Tibial artery (tissue), 4 donors: ENCODE measurements around the gene SNAPC4.

Source experiments
- DNase-seq, 2 donors: peaks; one replicate each; pipeline ENCODE4 v3.0.0-alpha.2; 2019
- H3K27ac ChIP-seq, 2 donors: fragments of 200-600 bp; sonication (generic) in 1 of 2; 1 replicate in 1 of 2; 2 replicates in 1 of 2; pipeline ENCODE4 v1.5.1; 2018 to 2019; ENCODE audit warnings: mild to moderate bottlenecking in 1 of 2
- H3K27me3 ChIP-seq, 2 donors: fragments of 200-600 bp; sonication (generic) in 1 of 2; one replicate each; pipeline versions ENCODE4 v1.5.1 to v1.6.0; 2016 to 2019
- H3K36me3 ChIP-seq, 3 donors: fragments of 200-600 bp; sonication (generic) in 2 of 3; one replicate each; pipeline ENCODE4 v1.5.1; 2016 to 2019; ENCODE audit warnings: mild to moderate bottlenecking in 2 of 3
- H3K4me1 ChIP-seq, 4 donors: fragments of 200-600 bp; sonication (generic) in 2 of 4; 1 replicate in 3 of 4; 2 replicates in 1 of 4; pipeline ENCODE4 v1.5.1; 2016 to 2019
- H3K4me3 ChIP-seq, 2 donors: fragments of 200-600 bp; sonication (generic) in 1 of 2; 1 replicate in 1 of 2; 2 replicates in 1 of 2; pipeline ENCODE4 v1.5.1; 2018 to 2019; ENCODE audit warnings: mild to moderate bottlenecking in 2 of 2
- H3K9me3 ChIP-seq, 3 donors: fragments of 200-600 bp; sonication (generic) in 1 of 3; one replicate each; pipeline ENCODE4 v1.5.1; 2016 to 2019
- intact Hi-C: fragments of 100-400 bp; cut with DNase I; formaldehyde crosslinking; loops from one replicate; pipeline ENCODE4 v1.15.0; 2023; ENCODE audit warnings: low total_unique reads
- TF ChIP-seq, protein P1 (sequence below), 2 experiments: fragments of 200-600 bp in 1 of 2; fragments of 450-650 bp in 1 of 2; IDR thresholded peaks; one replicate each; pipeline ENCODE4 v1.5.1; 2017 to 2019; ENCODE audit warnings: antibody characterized with exemption in 2 of 2, mild to moderate bottlenecking in 1 of 2, moderate library complexity in 1 of 2

The SNAPC4 gene

DNA sequence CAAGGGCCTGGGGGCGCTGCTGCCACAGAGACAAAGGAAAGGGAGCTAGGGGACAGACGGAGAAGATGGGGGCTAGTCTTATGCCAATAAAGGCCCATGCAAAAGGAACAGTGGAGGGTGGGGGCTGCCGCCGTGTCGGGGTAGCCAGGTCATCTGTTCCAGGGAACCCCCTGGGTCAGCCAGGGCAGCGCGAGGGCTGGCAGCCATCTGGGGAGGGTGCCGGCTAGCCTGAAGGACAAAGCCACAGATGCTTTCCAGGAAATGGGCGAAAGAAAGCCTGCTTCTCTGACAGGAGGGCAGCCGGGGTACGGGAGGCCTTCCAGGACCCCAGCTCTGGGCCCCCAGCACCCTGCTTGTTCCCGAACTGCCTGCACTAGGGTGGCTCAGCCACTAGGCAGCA, 24.9 kb downstream of the SNAPC4 start:
- intact Hi-C loops: no loop called here

DNA sequence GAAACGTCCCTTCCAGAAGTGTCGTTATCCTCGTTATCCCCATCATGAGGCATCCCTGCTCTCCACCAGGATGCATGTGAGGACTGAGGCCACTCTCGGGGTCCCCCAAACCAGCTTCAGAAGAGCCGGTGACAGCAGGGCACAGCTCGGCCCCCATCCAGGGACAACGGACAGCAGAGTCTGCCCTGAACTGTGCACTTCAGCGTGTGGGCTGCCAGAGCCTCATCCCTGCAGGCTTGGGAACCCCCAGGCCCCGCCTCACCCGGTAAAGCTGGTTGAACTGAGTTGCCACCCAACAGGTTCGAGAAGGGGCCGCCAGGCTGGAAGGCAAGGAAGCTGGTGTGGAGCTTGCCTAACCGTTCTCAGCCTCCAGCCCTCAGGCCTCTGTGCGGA, 25.8 kb downstream of the SNAPC4 start:
- no peak overlapping the region for H3K27ac ChIP-seq
- H3K4me3 ChIP-seq: no peak overlapping the region
- peaks cover 0 to 23% (median 0%) of the 10 kb centered on the region in 4 donors for H3K4me1 ChIP-seq
- no peak for DNase-seq
- TF ChIP-seq, protein P1, sequence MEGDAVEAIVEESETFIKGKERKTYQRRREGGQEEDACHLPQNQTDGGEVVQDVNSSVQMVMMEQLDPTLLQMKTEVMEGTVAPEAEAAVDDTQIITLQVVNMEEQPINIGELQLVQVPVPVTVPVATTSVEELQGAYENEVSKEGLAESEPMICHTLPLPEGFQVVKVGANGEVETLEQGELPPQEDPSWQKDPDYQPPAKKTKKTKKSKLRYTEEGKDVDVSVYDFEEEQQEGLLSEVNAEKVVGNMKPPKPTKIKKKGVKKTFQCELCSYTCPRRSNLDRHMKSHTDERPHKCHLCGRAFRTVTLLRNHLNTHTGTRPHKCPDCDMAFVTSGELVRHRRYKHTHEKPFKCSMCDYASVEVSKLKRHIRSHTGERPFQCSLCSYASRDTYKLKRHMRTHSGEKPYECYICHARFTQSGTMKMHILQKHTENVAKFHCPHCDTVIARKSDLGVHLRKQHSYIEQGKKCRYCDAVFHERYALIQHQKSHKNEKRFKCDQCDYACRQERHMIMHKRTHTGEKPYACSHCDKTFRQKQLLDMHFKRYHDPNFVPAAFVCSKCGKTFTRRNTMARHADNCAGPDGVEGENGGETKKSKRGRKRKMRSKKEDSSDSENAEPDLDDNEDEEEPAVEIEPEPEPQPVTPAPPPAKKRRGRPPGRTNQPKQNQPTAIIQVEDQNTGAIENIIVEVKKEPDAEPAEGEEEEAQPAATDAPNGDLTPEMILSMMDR (IDR thresholded peaks at IDR 0.05): no peak
- H3K36me3 ChIP-seq: peaks cover 0 to 28% (median 11%) of the 10 kb centered on the region in 3 donors
- intact Hi-C loops: no loop called here
- H3K27me3 ChIP-seq: no peaks in the 10 kb centered on the region
- H3K9me3 ChIP-seq: no peaks in the 10 kb centered on the region

More for the DNA sequence above, 24.9 kb downstream of the SNAPC4 start:
- no peaks in the 10 kb centered on the region for H3K9me3 ChIP-seq
- TF ChIP-seq, protein P1 (IDR thresholded peaks at IDR 0.05): no peak
- no peak overlapping the region for H3K27ac ChIP-seq
- H3K4me3 ChIP-seq: no peak overlapping the region
- H3K36me3 ChIP-seq: peaks cover 0 to 37% (median 20%) of the 10 kb centered on the region in 3 donors
- H3K27me3 ChIP-seq: no peaks in the 10 kb centered on the region
- no peak for DNase-seq
- H3K4me1 ChIP-seq: peaks cover 0 to 23% (median 0%) of the 10 kb centered on the region in 4 donors

DNA sequence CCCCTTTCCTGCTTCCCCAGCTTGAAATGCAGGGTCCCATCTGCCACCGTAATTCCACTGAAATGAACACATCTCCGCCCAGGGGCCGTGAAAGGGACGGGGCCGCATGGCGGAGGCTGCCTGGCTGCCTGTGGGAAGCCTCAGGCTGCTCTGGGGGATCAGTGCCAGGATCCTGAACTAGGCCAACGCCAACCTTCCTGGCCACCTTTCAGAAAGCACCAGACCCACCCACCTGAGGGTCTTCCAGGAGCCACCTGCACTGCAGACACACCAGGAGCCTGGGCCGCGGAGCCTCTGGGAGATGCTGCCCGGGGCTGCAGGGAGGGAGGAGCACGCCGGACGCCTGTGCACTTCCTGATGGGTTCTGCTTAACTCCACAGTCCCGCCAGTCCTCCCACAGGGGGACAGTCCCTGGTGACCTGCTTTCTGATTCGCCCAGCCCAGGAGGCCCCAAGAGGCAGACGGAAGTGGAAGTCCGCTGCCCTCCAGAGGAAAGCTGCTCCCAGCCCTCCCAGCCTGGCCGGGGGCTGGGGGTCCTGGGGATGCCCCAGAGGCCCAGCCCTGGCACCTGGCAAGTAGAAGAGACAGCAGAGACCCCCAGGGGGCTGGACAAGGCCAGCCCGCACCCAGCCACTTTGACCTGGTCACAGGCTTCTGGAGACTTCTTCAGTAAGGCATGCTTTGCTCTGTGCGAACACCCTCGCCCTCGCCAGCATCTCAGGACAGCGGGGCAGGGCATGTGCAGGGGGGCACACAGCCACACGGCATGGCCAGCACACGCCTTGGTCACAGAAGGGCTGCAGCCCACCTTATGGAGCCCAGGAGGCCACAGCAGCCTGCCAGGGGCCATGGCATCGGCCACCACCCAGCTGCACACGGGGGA, 26.4 kb downstream of the SNAPC4 start, which contains the start of gene CARD9:
Gene CARD9 (minus strand): TSS at position 370 of the 883 bp plus-strand sequence. CDS start 1,591 bp downstream, outside the sequence.
- Histone ChIP-seq H3K4me1 (peaks cover 0 to 23% (median 0%) of the 10 kb centered on the region in 4 donors), H3K27ac (no peak within 1 kb of the TSS), H3K36me3 (peaks cover 0 to 22% (median 4%) of the 10 kb centered on the region in 3 donors), H3K27me3 (no peaks in the 10 kb centered on the region), H3K9me3 (no peaks in the 10 kb centered on the region), H3K4me3 (peak within 1 kb of the TSS; percentile 6 to 32)
- peak in 1 of 2 donors; percentile 53 for DNase-seq
- intact Hi-C loops: no loop called here
- TF ChIP-seq, protein P1 (IDR thresholded peaks at IDR 0.05): no peak

DNA sequence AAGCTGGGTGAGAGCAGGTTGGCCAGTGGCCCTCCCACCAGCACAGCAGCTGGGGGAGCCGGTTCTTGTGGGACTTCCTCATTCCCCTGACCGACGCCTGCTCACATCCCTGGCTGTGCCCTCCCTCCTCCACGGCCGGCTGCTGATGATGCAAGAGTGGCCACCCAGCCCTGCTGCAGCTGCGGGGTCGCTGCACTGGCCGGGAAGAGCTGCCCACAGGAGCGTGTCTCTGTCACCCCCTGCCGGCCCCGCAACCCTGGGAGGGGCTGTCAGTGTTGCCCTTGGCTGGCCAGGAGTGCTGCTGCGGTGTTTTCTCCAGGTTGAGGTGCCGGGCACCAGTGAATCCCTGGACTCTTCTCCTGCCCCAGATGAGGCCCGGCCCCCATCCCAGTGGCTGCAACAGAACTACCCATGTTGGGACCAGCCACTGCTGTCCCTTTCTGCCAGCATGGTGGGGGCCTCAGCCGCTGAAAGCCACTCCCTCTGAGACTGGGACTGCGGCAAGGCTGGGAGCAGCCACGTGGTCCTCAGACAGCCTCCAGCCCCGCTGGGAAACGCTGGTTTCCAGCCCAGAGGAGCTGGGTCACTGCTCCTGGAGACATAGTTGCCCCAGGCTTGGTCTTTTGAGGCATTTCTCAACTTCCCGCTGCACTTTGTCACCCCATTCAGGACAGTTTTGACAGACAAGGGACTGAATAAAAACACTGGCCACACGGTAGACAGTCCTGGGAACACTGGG, 27.2 kb downstream of the SNAPC4 start:
- H3K27ac ChIP-seq: no peak overlapping the region
- TF ChIP-seq, protein P1 (IDR thresholded peaks at IDR 0.05): no peak
- H3K4me3 ChIP-seq: peak overlapping the region; percentile 6 to 32
- no peaks in the 10 kb centered on the region for H3K9me3 ChIP-seq
- H3K36me3 ChIP-seq: peaks cover 0 to 14% (median 0%) of the 10 kb centered on the region in 3 donors
- no peaks in the 10 kb centered on the region for H3K27me3 ChIP-seq
- peak in 1 of 2 donors; percentile 70 for DNase-seq
- intact Hi-C loops: no loop called here
- peaks cover 0 to 23% (median 0%) of the 10 kb centered on the region in 4 donors for H3K4me1 ChIP-seq

DNA sequence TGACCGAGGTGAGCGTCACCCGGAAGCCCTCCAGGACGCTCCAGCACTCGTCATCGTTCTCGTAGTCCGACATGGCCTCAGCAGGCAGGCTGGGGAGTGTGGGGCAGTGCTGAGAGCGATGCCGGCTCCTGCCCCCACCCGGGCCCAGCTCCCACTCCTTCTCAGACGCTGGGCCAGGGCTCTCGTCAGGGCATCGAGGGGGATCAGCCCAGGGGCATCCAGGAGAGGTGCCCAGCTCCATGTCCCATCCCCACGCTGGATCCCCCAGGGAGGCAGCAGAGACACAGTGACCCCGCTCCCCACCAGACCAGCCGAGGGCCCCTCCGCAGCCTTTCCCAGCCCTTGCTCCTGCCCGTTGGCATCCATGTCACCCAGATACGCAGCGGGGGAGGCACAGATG, 28.0 kb downstream of the SNAPC4 start:
- Histone ChIP-seq H3K27ac (no peak overlapping the region), H3K4me1 (peaks cover 0 to 23% (median 0%) of the 10 kb centered on the region in 4 donors), H3K36me3 (peaks cover 0 to 13% (median 0%) of the 10 kb centered on the region in 3 donors), H3K27me3 (peaks cover 0 to 3% of the 10 kb centered on the region in 2 donors), H3K9me3 (no peaks in the 10 kb centered on the region), H3K4me3 (no peak overlapping the region)
- no peak for DNase-seq
- intact Hi-C loops: no loop called here
- TF ChIP-seq, protein P1 (IDR thresholded peaks at IDR 0.05): no peak
